LNCaP clone FGC (cell line): ENCODE results near the gene POC1A.

Source experiments
- DNase-seq: peaks from one replicate; pipeline ENCODE4 v3.0.0-alpha.2; 2011; ENCODE audit warnings: low read depth
- H3K4me3 ChIP-seq: 2 replicates; pipeline ENCODE4 v1.5.1; 2011; ENCODE audit warnings: mild to moderate bottlenecking, low read depth, low read length, control low read depth
- CTCF ChIP-seq: IDR thresholded peaks from 2 replicates; pipeline ENCODE4 v1.5.1; 2012; ENCODE audit warnings: mild to moderate bottlenecking; ENCODE audit not compliant: control insufficient read depth, insufficient read depth; ENCODE audit errors: extremely low read depth

Gene POC1A

GRCh38 chr3:52059781-52060180 lies 94.4 kb downstream of the POC1A start:
- TF ChIP-seq CTCF: no peak
- H3K4me3 ChIP-seq: no peak overlapping the region
- no peak for DNase-seq

GRCh38 chr3:52057812-52058495 lies 96.3 kb downstream of the POC1A start:
- no peak for DNase-seq

GRCh38 chr3:52056968-52057811 lies 97.0 kb downstream of the POC1A start:
- TF ChIP-seq CTCF: peak; percentile 22
- peak overlapping the region; percentile 73 for H3K4me3 ChIP-seq
- DNase-seq: peak; percentile 97

More at GRCh38 chr3:52057812-52058495, 96.3 kb downstream of the POC1A start:
- TF ChIP-seq CTCF: no peak
- H3K4me3 ChIP-seq: peak overlapping the region; percentile 49

- peak within 1 kb of the TSS; percentile 95 for H3K4me3 ChIP-seq
- TF ChIP-seq CTCF: no peak
- no peak for DNase-seq
Measured at GRCh38 chr3:52056521-52056967, 97.7 kb downstream of the POC1A start, which contains the start of gene DUSP7. Gene DUSP7 (minus strand): TSS chr3:52056571. CDS start chr3:52056366, 205 bp downstream.

- H3K4me3 ChIP-seq: peak overlapping the region; percentile 95
- peak; percentile 35 for TF ChIP-seq CTCF
- DNase-seq: peak; percentile 27
Measured at GRCh38 chr3:52055537-52056351, 98.5 kb downstream of the POC1A start.

- peak overlapping the region; percentile 95 for H3K4me3 ChIP-seq
- DNase-seq: no peak
- TF ChIP-seq CTCF: peak; percentile 39
Measured at GRCh38 chr3:52054661-52055511, 99.3 kb downstream of the POC1A start.
